CD4-positive, CD25-positive, alpha-beta regulatory T cell (primary cell): ENCODE measurements around the gene SIRT3. TPM values are rescaled to one million over a fixed set of nuclear protein-coding genes. Genes with fewer than 3 reads are reported as not detected.
"Not testable (repeated sequence)": the region's sequence is repeated elsewhere in the genome, so short reads cannot be mapped to it uniquely, and the experiment has no call there.

Experiments used
- ATAC-seq, 2 donors: fragments of 150-1000 bp; cut with Tn5 transposase; one replicate each; pipeline ENCODE4 v1.10.0; 2021; ENCODE audit warnings: low read depth in 2 of 2, moderate number of reproducible peaks in 2 of 2, moderate library complexity in 1 of 2
- DNase-seq, 3 donors: peaks; one replicate each; pipeline versions ENCODE4 v3.0.0 to v3.0.0-alpha.2; 2012 to 2022; ENCODE audit warnings: mixed read lengths in 1 of 3
- H3K27ac ChIP-seq: one replicate; pipeline ENCODE4 v1.7.0; 2013; ENCODE audit warnings: mild to moderate bottlenecking, low read length; ENCODE audit not compliant: insufficient read depth, poor library complexity, severe bottlenecking
- H3K27me3 ChIP-seq: one replicate; pipeline ENCODE4 v1.7.0; 2013; ENCODE audit warnings: low read length; ENCODE audit not compliant: control insufficient read depth, insufficient read depth
- H3K36me3 ChIP-seq: one replicate; pipeline ENCODE4 v1.7.0; 2013; ENCODE audit warnings: mild to moderate bottlenecking, low read length, moderate library complexity; ENCODE audit not compliant: control insufficient read depth, insufficient read depth
- H3K4me1 ChIP-seq: 2 replicates; pipeline ENCODE4 v1.7.0; 2013; ENCODE audit warnings: mild to moderate bottlenecking, low read length; ENCODE audit not compliant: insufficient read depth, control insufficient read depth, poor library complexity, severe bottlenecking
- H3K4me3 ChIP-seq: one replicate; pipeline ENCODE4 v1.7.0; 2013; ENCODE audit warnings: low read depth, mild to moderate bottlenecking, low read length, moderate library complexity
- H3K9me3 ChIP-seq, 2 experiments: 1 replicate in 1 of 2; 2 replicates in 1 of 2; pipeline ENCODE4 v1.7.0; 2013; ENCODE audit warnings: low read length in 2 of 2, mild to moderate bottlenecking in 1 of 2, moderate library complexity in 1 of 2; ENCODE audit not compliant: control insufficient read depth in 2 of 2
- H3K27ac Mint-ChIP-seq, 3 donors: one replicate each; pipeline ENCODE4 v1.8.0; 2020 to 2022; ENCODE audit warnings: mild to moderate bottlenecking in 3 of 3, mixed read lengths in 3 of 3, moderate library complexity in 2 of 3
- H3K27me3 Mint-ChIP-seq: one replicate; pipeline ENCODE4 v1.8.0; 2022; ENCODE audit warnings: mild to moderate bottlenecking, mixed read lengths
- H3K36me3 Mint-ChIP-seq: one replicate; pipeline ENCODE4 v1.8.0; 2020; ENCODE audit warnings: mixed read lengths
- H3K4me1 Mint-ChIP-seq, 4 donors: one replicate each; pipeline ENCODE4 v1.8.0; 2020 to 2022; ENCODE audit warnings: mixed read lengths in 4 of 4, mild to moderate bottlenecking in 1 of 4
- H3K4me3 Mint-ChIP-seq, 4 donors: one replicate each; pipeline ENCODE4 v1.8.0; 2020 to 2022; ENCODE audit warnings: mild to moderate bottlenecking in 4 of 4, mixed read lengths in 4 of 4, moderate library complexity in 3 of 4
- H3K9me3 Mint-ChIP-seq, 7 donors: one replicate each; pipeline ENCODE4 v1.8.0; 2020 to 2022; ENCODE audit warnings: mixed read lengths in 7 of 7, mild to moderate bottlenecking in 3 of 7, moderate library complexity in 2 of 7
- polyA plus RNA-seq, 4 donors: library from polyadenylated mRNA; unstranded; fragments of 300-500 nt; fragmentation: Illumina TruSeq; gene quantifications; one replicate each; pipeline ENCODE4 v1.2.3, GENCODE V29; 2021
- total RNA-seq: library from RNA; stranded (reverse); gene quantifications from one replicate; pipeline ENCODE4 v1.2.3, GENCODE V29; 2022

SIRT3 gene
- total and polyA plus RNA-seq, 5 donors from 2014 or later: 6.9 to 14.2 (median 11.6) TPM

GRCh38 chr11:180242-180641 lies 55.9 kb downstream of the SIRT3 start:
- not testable (repeated sequence) for ATAC-seq, H3K27ac Mint-ChIP-seq, H3K27me3 Mint-ChIP-seq, DNase-seq, H3K36me3 ChIP-seq, H3K4me1 ChIP-seq, H3K9me3 ChIP-seq, H3K4me1 Mint-ChIP-seq, H3K27me3 ChIP-seq, H3K27ac ChIP-seq, H3K4me3 Mint-ChIP-seq, H3K9me3 Mint-ChIP-seq, H3K36me3 Mint-ChIP-seq, H3K4me3 ChIP-seq

Other genes with a start within 250 kb of the SIRT3 start
- not detected for gene SCGB1C1, start 43.3 kb downstream of the SIRT3 start, total RNA-seq
- gene SCGB1C1, start 43.3 kb downstream of the SIRT3 start, polyA plus RNA-seq: not detected
- 66.4 TPM for gene BET1L, start 28.9 kb downstream of the SIRT3 start, total RNA-seq
- 10 to 100 TPM; 58.2 to 84.4 (median 64.6) TPM for gene BET1L, start 28.9 kb downstream of the SIRT3 start, polyA plus RNA-seq
- 135 TPM for gene RIC8A, start 28.6 kb downstream of the SIRT3 start, total RNA-seq
- 10 to 100 TPM; 74.1 to 89.7 (median 78.6) TPM for gene RIC8A, start 28.6 kb downstream of the SIRT3 start, polyA plus RNA-seq
- 99.6 TPM for gene PSMD13, start 634 bp upstream of the SIRT3 start, total RNA-seq
- gene PSMD13, start 634 bp upstream of the SIRT3 start, polyA plus RNA-seq: 100 to 1,000 TPM; 223 to 276 (median 261) TPM
- gene NLRP6, start 42.1 kb upstream of the SIRT3 start, total RNA-seq: 1.8 TPM
- 1 to 10 TPM in 3 of 4 donors, under 1 TPM in 1; 0.36 to 4.0 (median 2.4) TPM for gene NLRP6, start 42.1 kb upstream of the SIRT3 start, polyA plus RNA-seq
- 188 TPM for gene PGGHG, start 52.8 kb upstream of the SIRT3 start, total RNA-seq
- gene PGGHG, start 52.8 kb upstream of the SIRT3 start, polyA plus RNA-seq: 1 to 10 TPM; 1.5 to 2.9 (median 2.5) TPM
- gene IFITM5, start 63.2 kb upstream of the SIRT3 start, total RNA-seq: not detected
- not detected for gene IFITM5, start 63.2 kb upstream of the SIRT3 start, polyA plus RNA-seq
- 376 TPM for gene IFITM2, start 71.5 kb upstream of the SIRT3 start, total RNA-seq
- 1,000 to 10,000 TPM; 1,701 to 2,097 (median 1,858) TPM for gene IFITM2, start 71.5 kb upstream of the SIRT3 start, polyA plus RNA-seq
- 320 TPM for gene IFITM1, start 77.7 kb upstream of the SIRT3 start, total RNA-seq
- gene IFITM1, start 77.7 kb upstream of the SIRT3 start, polyA plus RNA-seq: 1,000 to 10,000 TPM; 1,249 to 1,544 (median 1,415) TPM
- 6.7 TPM for gene IFITM3, start 84.5 kb upstream of the SIRT3 start, total RNA-seq
- 10 to 100 TPM in 2 of 4 donors, 1 to 10 TPM in 2; 3.5 to 94.8 (median 42.6) TPM for gene IFITM3, start 84.5 kb upstream of the SIRT3 start, polyA plus RNA-seq
- gene B4GALNT4, start 133.2 kb upstream of the SIRT3 start, total RNA-seq: 0.99 TPM
- not detected for gene B4GALNT4, start 133.2 kb upstream of the SIRT3 start, polyA plus RNA-seq
- 0.30 TPM for gene PKP3, start 157.9 kb upstream of the SIRT3 start, total RNA-seq
- gene PKP3, start 157.9 kb upstream of the SIRT3 start, polyA plus RNA-seq: under 1 TPM in 3 of 4 donors, not detected in 1; 0.09 to 0.75 (median 0.27) TPM
- gene SIGIRR, start 178.7 kb upstream of the SIRT3 start, total RNA-seq: 387 TPM
- gene SIGIRR, start 178.7 kb upstream of the SIRT3 start, polyA plus RNA-seq: 100 to 1,000 TPM; 213 to 274 (median 220) TPM
- 153 TPM for gene ANO9, start 205.7 kb upstream of the SIRT3 start, total RNA-seq
- gene ANO9, start 205.7 kb upstream of the SIRT3 start, polyA plus RNA-seq: 10 to 100 TPM in 3 of 4 donors, 1 to 10 TPM in 1; 8.9 to 16.4 (median 12.3) TPM
- 19.3 TPM for gene PTDSS2, start 213.9 kb upstream of the SIRT3 start, total RNA-seq
- gene PTDSS2, start 213.9 kb upstream of the SIRT3 start, polyA plus RNA-seq: 1 to 10 TPM; 6.1 to 8.3 (median 6.8) TPM